ENCODE measurements around the gene GPR183.

Gene GPR183

DNA sequence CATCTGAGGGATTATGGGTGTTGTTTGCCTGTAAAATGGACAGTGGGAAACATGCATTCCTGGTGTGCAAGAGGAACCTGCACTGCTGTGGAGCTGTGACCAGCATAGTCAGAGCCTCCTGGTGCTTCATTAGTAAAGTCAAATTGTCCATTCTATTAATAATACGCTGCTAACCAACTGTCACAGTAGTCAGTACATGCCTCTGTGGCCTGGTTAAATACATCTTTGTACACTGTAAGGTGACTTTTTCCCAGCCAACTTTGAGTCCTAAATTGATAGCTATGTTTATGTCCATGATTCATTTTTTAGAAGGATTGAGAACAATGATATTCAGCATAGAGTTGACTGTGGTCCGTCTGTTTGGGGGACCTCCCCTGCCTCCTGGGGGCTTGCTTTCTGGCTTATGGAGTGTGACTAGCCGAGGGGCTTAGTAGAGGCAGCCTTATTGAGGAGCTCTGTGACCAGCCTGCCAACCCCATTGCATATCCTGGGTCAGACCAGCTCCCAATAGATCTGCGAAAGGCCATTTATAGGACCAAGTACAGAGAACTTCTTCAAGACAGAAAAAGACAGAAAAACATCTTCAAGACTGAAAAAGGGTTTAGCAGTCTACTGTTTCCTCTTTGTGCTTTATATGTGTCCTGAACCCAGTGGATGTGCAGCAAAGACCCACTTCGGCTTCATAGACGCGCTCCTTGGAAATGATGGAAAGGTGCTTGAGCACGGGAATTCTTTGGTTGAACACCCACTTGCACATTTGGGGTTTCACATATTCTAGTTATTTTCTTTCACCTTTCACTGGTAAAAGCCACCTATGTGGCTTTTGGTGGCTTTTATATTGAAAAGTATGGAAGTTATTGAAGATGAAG is 4.3 kb downstream of the GPR183 start:
- TF ChIP-seq, protein P1, sequence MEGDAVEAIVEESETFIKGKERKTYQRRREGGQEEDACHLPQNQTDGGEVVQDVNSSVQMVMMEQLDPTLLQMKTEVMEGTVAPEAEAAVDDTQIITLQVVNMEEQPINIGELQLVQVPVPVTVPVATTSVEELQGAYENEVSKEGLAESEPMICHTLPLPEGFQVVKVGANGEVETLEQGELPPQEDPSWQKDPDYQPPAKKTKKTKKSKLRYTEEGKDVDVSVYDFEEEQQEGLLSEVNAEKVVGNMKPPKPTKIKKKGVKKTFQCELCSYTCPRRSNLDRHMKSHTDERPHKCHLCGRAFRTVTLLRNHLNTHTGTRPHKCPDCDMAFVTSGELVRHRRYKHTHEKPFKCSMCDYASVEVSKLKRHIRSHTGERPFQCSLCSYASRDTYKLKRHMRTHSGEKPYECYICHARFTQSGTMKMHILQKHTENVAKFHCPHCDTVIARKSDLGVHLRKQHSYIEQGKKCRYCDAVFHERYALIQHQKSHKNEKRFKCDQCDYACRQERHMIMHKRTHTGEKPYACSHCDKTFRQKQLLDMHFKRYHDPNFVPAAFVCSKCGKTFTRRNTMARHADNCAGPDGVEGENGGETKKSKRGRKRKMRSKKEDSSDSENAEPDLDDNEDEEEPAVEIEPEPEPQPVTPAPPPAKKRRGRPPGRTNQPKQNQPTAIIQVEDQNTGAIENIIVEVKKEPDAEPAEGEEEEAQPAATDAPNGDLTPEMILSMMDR (conservative IDR thresholded peaks at IDR 0.05) = no peak
- H3K27ac ChIP-seq = no peak overlapping the region

DNA sequence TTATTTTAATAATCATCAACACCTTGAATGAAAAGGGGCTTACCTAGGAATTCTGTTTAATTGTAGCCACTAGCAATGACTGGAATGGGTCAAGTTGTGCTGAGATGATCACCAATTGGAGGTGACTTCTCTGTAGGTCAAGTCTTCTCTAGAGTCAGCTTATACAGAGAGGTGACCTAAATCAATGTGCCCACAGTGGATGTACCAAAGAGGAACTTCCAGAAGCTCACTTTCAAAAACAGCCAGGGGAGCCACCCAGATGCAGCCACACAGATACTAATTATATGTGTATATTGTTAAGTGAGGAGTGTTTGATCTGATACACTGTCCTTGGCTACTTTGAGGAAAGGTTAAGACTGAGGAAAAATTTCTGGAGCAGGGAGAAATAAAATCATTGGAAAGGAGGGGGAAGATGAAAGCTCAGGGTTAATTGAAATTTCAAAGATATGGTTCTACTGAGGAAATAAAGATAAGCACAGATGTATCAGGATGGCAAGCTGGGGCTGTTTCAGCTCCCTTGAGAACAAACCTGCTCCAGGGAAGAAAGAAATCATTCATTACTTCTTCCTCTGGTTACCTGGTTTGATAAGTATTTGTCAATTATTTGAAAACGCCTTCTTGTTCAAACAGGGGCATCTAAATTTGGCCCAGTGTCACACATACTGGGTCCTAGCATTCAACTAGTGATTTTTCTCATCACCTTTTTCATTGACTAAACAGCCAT is 5.1 kb downstream of the GPR183 start:
- H3K27ac ChIP-seq = no peak overlapping the region
- TF ChIP-seq, protein P1 (conservative IDR thresholded peaks at IDR 0.05) = no peak

DNA sequence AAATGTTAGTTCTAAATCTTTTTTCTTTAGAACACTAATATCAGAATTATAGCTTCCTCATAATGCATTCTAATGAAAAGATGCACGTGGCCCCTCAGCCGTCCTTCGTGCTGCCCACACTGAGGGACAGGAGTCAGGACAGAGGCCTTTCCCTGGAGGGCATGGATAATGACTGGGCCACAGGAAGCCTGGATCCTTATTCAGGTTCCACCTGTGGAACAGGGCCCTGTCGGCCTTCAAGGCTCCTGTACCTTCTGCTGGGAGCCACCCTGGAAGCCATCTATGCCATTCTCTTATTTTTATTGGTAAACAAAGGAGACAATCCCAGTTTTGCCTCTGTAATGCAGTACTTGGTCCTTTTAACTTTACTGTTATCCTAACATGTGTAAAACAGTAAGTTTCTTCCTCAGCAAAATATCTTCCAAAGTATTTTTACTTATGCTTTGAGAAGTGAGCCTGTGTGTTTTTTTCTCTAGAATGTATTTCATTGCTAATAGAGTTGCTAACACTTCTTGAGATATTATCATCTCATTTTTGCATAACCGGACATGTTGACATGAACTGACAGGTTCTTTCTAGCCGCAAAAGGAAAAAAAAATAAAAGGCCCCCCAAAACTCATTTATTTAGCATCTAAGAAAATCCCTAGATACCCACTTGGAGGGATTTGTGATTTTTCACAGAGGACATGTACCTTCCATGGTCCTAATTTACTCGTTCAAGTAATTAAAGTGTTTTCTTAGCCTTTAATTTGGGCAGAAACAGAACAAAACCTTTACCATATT is 6.0 kb downstream of the GPR183 start:
- TF ChIP-seq, protein P1 (conservative IDR thresholded peaks at IDR 0.05) = no peak
- H3K27ac ChIP-seq = no peak overlapping the region

DNA sequence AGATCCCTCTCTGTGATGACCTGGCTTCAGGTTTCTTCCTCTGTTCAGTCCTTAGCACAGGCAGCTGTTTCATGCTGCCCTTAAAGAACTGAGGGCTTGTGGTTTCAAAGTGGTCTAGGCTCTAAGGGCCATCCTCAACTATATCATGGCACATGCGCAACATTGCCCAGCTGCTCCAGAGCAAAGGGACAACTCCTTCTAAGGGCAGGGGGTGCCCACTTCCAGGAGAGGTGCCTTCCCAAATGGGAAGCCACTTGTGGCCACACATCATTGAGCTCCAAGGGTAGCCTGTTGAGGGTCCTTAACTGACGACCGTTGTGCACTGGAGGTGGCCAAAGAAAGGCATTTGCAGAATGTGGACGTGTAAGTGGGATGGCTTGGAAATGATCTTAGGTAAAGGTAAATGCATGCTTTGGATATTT is 7.3 kb downstream of the GPR183 start:
- TF ChIP-seq, protein P1 (conservative IDR thresholded peaks at IDR 0.05) = no peak
- H3K27ac ChIP-seq = no peak overlapping the region

DNA sequence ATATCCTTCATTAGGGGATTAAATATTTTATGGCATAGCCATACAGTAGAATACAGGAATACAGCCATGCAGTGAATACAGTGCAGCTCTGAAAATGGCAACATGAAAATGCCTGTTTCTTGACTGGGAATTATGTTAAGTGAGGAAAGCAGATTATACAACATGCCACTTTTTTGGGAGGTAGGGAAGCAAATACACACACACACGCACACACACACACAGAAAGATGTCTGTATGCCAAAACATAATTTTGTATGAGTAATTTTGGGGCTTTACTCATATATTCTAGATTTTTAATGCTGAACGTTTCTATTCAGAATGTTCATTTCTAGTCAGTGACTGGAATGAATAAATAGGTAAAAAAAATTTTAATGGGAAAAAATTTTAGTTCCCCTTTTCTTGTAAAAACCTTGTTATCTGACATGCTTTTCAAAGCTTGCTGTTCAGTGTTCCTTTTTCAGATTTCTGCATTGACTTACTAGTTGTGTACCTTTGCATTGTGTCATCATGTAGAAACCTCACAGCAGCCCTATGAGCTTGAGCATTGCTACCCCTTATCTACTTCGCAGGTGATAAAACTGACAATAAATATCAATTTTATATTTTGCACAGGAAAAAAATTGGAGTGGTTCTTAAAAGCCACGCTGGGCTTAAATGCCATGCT is 7.8 kb downstream of the GPR183 start:
- TF ChIP-seq, protein P1 (conservative IDR thresholded peaks at IDR 0.05) = no peak
- no peak overlapping the region for H3K27ac ChIP-seq

DNA sequence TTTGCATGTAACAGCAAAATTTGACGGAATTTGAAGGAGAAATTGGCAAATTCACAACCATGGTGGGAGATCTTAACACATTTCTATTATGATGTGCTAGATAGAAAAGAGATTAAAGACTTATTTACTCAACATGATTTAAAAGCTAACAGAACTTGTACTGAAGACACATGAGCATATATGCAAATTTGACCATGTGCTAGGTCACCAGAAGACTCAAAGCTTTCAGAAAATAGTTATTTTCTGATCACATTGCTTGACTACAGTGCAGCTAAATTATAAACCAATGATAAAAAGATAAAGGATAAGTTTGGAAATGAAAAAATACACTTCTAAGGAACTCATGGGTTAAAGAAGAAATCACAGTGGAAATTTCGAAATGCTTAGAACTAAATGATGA is 9.1 kb downstream of the GPR183 start:
- TF ChIP-seq, protein P1 (conservative IDR thresholded peaks at IDR 0.05) = no peak
- H3K27ac ChIP-seq = no peak overlapping the region

Data from VCaP (cell line).